Measurements from ENCODE around the gene RGL3. TPM values are rescaled to one million over a fixed set of nuclear protein-coding genes. Genes with fewer than 3 reads are reported as not detected.
A peak's percentile ranks its signal among the peaks of the same experiment; 100 is the strongest.
"Not testable (repeated sequence)": the region's sequence is repeated elsewhere in the genome, so short reads cannot be mapped to it uniquely, and the experiment has no call there.

The RGL3 gene
- polyA plus RNA-seq, 12 donors: 0.40 to 1.5 (median 0.55) TPM; not detected in 2

DNA sequence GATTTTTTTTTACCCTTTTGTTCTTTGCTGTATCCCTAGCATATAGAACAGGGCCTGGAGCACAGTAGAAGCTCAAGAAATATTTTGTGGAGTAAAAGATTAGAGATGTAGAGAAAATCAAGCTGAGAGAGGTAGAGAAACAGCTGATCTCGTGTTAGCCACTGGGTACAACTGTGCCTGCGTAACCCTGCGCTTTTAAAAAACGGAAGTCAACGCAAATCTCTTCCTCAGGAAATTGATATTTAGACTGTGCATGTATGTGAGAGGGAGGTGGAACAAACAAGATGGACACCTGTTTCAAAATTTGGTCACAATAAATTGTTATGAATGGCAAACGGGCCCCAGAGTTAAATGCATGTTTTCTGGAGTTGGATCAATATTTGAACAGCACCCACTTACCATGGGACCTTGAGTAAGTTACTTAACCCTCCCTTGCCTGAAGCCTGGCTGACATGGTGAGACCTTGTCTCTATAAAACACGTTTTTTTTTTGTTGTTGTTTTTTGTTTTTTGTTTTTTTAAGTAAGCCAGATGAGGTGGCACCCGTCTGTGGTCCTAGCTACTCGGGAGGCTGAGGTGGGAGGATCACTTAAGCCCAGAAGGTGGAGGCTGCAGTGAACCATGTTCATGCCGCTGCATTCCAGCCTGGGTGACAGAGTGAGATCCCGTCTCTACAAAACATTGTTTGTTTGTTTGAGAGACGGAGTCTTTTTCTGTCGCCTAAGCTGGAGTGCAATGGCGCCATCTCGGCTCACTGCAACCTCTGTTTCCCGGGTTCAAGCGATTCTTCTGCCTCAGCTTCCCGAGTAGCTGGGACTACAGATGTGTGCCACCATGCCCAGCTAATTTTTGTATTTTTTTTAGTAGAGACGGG is 31.7 kb downstream of the RGL3 start:
- no peak for DNase-seq

DNA sequence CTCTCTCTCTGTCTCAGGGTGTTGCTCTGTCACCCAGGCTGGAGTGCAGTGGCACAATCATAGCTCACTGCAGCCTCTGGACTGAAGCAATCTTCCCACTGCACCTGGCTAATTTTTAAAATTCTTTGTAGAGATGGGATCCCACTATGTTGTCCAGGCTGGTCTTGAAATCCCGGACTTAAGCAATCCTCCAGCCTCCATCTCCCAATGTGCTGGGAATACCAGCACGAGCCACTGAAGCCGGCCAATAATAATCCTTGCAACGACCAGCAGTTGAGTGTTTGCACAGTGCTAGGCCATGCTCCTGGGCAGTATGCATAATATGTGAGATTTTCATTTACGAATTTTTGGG is 34.4 kb downstream of the RGL3 start:
- DNase-seq: no peak

DNA sequence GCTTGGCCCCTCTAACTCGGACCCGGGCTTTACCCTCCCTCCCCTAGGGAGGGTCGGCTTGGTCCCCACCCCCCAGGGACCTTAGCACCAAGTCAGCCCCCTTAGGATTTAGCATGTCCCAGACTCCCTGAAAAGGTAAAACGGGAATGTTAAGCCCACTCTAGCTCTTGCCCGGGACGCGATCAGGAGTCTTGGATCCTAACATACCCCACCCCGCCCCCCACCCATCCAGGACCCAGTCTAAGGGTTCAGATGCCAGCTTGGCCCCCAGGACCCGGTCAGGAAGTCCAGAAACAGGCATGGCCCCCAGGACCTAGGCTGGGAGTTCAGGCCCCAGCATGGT is 35.4 kb downstream of the RGL3 start:
- DNase-seq: no peak

DNA sequence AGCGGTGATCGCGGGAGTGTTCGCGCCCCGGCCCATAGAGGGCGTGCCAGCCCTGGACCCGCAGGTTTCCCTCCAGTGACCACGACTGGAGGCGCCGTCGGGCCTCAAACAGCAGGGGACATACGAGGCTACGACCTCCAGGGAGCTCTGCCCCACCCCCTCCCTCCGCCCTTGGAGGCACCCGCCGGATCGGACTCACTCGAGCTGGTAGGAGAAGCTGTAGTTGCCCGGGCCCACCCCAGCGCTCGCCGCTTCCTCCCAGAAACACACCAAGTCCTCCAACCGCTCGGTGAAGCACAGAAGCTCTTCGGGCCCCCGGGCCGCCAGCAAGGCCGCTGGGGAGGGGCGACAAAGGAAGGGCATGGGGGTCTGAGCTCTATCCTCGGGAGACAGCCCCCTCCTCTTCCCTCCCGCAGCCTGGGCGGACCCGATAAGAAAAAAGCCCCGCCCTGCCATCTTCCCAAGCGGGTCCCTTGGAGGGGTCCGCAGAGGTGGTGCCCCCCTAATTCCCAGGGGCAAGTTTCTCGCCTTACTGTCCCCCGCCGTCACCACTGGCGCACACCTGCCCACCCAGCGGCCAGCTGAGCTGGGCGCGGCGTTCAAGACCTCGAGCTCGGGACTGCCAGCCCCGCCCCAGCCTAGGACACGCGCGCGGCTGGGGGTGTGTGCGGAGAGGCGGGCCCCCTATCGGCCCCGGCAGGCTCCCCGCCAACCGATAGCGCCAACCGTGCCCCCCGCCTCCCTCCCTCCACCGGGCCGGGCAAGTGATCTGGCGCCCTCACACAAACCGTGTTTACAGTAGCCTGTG is 36.0 kb downstream of the RGL3 start:
- no peak for DNase-seq

DNA sequence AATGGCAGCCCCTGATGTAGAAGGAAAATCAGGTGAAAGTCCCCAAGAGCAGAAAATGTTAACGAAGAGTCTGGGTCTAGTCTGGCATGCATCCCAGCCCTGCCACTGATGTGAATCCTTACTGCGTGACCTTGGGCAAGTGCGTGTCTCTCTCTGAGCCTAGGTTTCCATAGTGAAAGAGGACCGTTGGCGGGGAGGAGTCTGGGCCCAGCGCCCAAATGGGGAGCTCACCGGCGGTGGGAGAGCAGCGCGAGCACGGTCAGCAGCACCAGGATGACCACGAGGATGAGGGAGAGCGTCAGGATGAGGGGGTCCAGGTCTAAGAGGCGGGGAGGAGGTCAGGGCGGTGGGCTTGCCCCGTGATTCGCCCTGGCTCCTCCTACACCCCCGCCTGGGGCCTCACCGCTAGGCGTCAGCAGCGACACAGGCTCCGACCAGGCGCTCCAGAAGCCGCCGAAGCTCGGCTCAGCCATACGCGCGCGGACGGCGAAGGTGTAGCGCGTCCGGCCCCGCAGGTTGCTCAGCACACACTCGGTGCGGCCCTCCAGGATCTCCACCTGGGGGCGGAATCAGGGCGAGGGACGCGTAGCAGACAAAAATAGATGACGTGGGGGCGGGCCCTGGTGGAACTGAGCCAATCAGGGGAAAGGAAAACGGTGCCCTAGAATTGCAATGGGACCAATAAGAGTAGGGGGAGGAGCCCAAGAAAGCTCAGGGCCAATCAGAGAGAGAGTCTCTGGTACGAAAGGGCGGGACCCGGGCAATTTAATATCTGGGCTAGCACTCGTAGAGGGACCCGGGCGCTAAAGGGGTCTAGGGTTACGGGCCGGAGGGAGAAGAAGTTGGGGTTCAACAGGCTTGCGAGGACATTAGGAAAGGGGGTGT is 38.2 kb downstream of the RGL3 start:
- DNase-seq: peak; percentile 96

DNA sequence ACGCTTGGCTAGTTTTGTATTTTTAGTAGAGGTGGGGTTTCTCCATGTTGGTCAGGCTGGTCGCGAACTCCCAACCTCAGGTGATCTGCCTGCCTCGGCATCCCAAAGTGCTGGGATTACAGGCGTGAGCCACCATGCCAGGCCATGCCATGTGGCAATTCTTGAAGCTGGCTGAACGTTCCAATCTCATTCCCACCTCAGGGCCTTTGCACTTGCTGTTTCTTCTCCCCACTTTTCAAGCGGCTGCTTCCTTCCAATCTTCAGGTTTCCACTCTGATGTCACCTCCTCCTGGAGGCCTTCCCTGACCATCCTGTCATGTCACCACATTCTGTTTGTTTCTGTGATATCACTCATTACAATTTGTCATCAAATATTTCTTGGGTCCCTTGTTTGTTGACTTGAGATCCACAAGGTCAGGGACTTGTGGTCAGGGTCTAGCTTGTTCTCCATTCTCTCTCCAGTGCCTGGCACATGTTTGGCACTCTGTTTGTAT is 39.2 kb downstream of the RGL3 start:
- DNase-seq: no peak

DNA sequence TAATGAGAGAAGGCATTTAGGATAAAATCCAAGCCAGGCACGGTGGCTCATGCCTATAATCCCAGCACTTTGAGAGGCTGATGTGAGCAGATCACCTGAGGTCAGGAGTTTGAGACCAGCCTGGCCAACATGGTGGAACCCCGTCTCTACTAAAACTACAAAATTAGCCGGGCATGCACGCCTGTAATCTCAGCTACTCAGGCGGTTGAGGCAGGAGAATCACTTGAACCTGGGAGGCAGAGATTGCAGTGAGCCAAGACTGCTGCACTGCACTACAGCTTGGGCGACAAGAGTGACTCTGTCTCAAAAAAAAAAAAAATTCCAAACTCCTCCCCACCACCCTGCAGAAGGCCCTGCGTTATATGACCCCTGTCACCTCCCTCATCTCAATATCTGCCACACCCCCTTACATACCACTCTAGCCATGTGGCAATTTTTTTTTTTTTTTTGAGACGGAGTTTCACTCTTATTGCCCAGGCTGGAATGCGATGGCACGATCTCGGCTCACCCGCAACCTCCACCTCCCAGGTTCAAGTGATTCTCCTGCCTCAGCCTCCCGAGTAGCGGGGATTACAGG is 39.8 kb downstream of the RGL3 start:
- not testable (repeated sequence) for DNase-seq

DNA sequence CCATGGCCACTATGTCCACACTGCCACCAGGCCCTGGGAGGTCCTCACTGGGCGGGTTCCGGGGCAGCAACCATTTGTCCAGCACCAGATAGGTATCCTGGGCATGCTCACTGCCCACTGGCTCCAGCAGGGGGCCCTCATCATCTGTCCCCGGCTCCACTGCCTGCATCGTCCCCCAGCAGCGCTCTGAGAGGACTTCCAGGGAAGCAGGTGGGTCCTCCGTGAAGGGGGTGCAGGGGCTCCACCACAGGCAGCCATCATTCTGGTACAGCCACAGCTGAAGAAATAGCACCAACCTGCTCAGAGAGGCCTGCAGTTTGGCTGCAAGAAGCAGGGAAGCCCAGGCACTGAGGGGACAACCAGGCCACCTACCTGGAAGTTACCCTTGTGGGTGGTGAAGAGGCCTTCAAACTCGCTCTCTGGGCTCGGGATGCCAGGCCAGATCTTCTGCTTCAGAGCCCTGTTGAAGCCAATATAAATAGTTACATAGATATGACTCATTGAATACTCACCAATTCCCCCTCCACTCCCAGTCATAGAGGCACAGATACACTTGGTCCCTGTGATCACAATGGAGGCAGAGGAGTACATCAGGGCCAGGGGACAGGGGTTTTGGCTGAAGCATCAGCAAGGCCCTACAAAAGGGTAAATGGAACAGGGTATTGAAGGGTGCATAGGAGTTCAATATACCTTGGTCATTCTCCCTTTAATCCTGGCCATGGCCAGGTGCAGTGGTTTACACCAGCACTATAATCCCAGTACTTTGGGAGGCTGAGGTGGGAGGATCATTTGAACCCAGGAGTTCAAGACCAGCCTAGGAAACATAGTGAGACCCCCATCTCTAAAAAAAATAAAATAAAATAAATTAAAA is 40.6 kb downstream of the RGL3 start:
- no peak for DNase-seq

DNA sequence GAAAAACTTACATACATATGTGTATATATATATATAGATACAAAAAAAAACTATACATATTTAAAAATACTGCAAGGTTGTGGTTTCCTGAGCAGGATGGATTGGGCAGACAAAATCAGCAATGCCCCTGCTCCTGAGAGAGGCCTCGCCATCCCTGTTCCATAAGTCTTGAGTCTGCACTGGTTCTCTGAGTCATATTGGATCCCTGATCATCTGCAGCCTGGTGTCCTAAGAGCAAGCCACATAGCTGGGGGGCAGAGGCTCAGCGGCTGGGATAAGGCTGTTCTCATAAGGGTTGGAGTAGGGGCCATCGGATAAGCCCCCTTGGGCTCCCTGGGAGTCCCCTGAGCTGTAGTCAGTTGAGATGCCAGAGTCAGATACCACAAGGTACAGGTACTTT is 41.4 kb downstream of the RGL3 start:
- no peak for DNase-seq

DNA sequence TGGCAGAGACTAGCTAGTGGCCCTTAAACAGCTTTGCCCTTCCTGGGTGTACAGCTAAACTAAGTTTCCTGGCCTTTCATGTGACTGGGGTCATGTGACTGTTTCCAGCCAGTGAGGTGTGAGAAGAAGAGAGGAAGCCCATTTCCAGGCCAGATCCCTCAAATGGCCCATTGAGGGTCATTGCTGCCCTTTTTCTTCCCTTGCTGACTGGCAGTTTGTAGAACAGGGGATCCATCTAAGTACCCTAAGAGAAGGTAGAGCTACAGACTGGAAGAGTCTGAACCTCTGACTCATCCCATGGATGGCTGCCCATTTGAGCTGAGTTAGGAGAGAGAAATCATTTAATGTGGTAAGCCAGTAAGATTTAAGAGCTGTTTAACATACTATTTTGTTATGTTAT is 41.9 kb downstream of the RGL3 start:
- no peak for DNase-seq

DNA sequence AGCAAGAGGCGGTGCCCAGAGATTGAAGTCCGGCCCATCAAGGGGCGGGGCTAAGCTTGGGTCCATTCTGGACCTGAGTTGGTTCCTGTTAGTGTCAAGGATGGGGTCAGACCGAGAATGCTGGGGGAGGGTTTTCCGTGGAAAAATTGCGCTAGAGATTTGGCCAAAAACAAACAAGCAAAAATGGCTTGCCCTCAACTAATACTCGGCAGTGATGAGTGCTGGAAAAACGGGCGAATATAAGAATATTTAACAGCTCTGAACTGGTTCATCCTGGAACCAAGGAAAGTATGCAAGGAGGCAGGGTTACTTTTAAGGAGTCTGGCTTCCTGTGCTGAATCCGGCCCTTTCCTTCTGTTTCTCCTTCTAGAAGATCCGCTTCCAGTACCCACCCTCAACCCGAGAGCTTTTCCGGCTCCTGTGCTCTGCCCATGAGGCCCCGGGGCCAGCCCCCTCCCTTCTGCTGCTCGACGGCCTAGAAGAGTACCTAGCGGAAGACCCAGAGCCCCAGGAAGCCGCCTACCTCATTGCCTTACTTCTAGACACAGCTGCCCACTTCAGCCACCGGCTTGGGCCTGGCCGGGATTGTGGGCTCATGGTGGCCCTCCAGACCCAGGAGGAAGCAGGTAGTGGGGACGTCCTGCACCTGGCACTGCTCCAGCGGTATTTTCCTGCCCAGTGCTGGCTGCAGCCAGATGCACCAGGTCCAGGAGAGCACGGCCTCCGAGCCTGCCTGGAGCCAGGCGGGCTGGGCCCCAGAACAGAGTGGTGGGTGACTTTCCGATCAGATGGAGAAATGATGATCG is 43.8 kb downstream of the RGL3 start:
- DNase-seq: no peak

DNA sequence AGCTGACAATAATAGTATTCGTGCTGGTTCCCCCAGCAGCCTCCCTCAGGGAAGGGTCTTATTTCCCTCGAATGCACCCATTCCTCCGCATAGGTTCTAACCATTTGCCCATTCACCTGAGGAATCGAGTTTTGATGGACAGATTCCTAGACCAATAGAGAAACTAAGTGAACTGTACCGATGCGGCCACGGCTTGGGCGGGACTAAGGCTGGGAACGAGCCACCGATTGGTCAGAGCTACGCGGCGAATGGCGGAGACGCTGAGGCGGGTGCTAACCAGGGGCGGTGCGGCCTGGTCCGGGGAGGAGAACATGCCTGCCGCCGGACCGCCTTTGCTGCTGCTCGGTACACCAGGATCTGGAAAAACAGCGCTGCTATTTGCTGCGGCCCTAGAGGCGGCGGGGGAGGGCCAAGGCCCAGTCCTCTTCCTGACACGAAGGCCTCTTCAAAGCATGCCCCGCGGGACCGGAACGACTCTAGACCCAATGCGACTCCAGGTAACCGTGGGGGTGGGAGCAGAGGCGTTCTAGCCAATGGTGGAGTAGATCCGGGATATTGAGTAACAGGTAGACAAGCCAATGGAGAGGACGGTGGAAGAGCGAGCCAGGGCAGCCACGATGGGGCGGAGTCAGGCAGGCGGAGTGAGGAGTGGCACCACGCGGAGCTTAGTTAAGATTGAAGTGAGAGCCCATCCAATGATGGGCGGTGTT is 44.5 kb downstream of the RGL3 start, which contains the start of gene SWSAP1:
TSS of gene SWSAP1 (plus strand) at position 234 of the 710 bp plus-strand sequence. CDS start at position 249, 15 bp downstream.
- DNase-seq: peak; percentile 99

DNA sequence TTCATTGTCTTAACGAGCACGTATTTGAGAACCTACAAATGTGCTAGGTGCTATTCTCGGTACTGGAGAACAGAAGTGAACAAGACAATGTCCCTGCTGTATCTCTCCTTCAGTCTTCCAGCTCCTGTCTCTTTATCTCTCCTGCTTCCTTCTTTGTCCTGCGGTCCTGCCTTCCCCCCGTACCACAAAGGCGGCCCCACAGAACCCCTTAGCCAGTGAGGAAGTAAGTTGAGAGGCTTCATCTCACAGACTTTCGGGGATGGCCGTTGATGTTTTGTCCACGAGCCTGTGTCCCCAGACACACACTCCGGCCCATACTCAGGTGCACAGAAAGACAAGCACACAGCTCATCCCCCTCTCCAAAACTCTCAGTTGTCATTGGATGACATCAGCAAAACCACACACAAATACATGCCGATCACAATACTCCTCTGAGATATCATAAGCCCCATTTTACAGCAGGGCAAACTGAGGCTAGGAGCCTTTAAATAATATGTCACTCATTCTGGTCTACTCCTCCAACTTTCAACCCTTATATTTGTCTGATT is 45.2 kb downstream of the RGL3 start:
- DNase-seq: no peak

DNA sequence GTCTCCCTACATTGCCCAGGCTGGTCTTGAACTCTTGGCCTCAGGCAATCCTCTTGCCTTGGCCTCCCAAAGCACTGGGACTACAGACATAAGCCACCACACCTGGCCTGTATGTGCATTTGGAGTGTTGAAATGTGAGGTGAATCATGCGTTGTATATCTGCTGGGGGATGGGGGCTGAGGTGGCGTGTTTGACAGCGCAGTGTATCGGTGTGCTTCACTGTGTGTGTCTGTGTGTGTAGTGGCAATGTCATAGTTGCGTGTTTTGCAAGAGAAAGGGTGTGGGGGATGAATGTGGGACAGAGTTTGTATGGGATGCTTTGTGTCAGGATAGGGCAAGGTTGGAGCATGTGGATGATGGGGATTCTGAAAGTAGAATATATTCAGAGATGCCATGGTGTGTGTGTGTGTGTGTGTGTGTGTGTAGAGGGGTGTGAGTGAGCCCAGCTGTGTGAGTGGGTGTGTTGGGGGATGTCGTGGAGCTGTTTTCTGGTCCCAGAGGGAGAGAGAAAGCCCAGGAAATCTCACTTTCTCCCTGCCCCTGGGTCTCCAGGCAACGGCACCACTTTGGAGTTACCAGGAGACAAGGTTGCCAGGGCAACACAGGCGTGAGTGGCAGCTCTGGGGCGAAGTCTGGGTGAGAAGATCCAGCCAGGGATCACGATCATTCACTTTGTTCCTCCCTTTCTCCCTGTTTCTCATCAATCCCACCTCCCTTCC is 45.8 kb downstream of the RGL3 start:
- no peak for DNase-seq

DNA sequence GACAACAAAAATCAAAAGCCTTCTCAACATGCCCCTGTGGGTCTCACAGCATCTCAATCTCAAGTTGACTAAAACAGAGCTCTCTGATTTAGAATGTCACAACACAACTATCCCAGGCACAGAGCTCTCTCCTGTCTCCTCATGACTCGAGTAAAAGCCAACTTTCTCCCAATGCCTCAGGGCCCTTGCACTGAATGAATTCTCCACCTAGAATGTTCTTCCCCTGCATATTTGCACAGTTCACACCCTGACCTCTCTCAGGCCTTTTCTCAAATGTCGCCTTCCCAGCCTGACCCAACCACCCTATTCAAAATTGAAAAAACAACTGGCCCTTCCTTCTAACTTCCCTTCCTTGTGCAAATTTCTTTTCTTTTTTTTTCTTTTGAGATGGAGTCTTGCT is 48.4 kb downstream of the RGL3 start:
- no peak for DNase-seq

DNA sequence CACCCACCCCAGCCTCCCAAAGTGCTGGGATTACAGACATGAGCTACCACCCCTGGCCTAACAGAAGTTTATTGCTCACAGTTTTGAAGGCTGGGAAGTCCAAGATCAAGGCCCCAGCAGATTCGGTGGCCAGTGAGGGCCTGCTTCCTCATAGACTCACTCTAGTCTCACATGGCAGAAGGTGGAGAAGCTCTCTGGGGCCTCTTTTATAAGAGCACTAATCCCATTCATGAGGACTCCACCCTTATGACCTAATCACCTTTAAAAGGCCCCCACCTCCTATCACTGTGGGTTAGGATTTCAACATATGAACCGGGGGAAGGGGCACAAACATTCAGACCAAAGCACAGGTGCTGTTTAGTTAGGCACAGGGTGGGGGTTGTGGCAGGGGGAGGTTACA is 51.6 kb downstream of the RGL3 start:
- DNase-seq: no peak

DNA sequence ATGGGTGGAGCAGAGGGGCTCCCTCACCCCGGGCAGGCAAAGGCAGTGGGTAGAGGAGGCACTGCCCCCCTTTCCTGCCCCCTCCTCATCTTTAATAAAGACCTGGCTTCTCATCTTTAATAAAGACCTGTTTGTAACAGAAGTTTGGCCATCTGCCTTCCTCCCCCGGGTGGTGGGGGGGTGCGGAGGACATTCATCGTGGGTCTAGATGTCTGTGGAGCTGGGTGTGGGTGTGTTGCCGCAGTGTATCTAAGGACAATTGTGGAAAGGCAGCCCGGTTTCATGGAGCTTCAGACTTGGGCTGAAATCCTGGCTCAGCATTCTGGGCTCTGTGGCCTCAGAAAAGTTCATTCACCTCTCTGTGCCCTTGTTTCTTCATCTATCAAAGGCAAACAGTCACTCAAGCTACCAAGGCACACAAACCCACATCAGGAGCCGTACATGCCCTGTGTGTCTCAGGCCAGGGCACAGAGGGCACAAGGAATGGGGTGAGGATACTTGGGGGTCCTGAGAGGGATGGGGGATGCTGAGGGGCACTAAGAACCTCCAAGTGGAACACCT is 53.5 kb downstream of the RGL3 start:
- DNase-seq: no peak

DNA sequence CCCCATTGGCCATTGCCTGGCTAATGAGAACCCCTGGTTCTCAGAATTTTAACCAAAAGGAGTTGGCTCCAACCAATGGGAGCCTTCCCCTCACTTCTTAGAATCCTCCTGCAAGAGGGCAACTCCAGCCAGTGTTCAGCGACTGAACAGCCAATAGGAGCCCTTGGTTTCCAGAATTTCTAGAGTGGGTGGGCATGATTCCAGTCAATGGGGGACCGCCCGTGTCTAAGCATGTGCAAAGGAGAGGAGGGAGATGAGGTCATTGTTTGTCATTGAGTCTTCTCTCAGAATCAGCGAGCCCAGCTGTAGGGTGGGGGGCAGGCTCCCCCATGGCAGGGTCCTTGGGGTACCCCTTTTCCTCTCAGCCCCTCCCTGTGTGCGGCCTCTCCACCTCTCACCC is 54.2 kb downstream of the RGL3 start:
- DNase-seq: no peak
